SK-N-MC (cell line): ENCODE measurements around the gene SLC28A3.

Experiments
- EZH2 ChIP-seq: fragments of 200-600 bp; sonication (generic); IDR thresholded peaks from one replicate; pipeline ENCODE4 v1.6.1; 2017; ENCODE audit warnings: antibody characterized with exemption
- POLR2AphosphoS5 ChIP-seq: IDR thresholded peaks from 2 replicates; pipeline ENCODE4 v1.6.1; 2012; ENCODE audit warnings: mild to moderate bottlenecking, low read depth, low read length, borderline replicate concordance

DNA sequence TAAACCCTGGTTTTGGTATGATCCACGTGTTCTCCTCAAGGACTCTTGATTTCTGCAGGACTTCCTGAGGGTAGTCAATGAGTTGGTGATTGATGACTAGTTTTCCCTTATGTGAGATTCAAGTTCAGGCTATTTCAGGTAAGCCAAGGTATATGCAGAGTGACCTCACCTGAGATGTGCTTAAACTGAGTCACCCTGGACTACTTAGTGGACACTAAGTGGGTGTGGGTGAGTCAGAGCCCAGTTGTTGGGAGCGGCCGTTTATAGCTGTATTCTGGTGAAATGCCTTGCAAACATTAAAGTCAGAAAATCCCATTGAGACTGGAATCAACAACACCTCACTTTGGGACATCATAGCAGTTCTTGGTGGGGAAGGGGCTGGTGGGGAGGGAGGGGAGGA lies 62.9 kb downstream of the SLC28A3 start:
- no peak for TF ChIP-seq POLR2AphosphoS5
- no peak for TF ChIP-seq EZH2
